HCT116 (cell line): ENCODE data around the gene DENND1A. TPM values are rescaled to one million over a fixed set of nuclear protein-coding genes. Genes with fewer than 3 reads are reported as not detected.

Experiments used
- ATAC-seq: fragments of 200-7000 bp; cut with Tn5 transposase; 2 replicates; pipeline ENCODE4 v1.9.1; 2020; ENCODE audit warnings: mild to moderate bottlenecking, moderate library complexity
- BruUV-seq: library from RNA; stranded (reverse); fragments of 400-500 nt; replicated peaks from 2 replicates; lab custom pipeline; 2021; lab: Mats Ljungman, UMichigan
- CTCF ChIA-PET: fragments of 300-600 bp; sonication (Branson Sonifier 250); formaldehyde crosslinking; loops from one replicate; lab custom pipeline; 2021; ENCODE audit warnings: antibody characterized with exemption; lab: Charles Lee
- POLR2A ChIA-PET: fragments of 300-600, 350-600 bp; sonication (Branson Sonifier 250); formaldehyde crosslinking; loops from one replicate; lab custom pipeline; 2021; ENCODE audit warnings: antibody characterized with exemption; lab: Charles Lee
- RAD21 ChIA-PET, 2 experiments: fragments of 300-600 bp; sonication (Branson Sonifier 250); formaldehyde crosslinking; loops; one replicate each; lab custom pipeline; 2023; ENCODE audit warnings: low total read pairs in 2 of 2; ENCODE audit not compliant: uncharacterized antibody in 2 of 2, unreplicated experiment in 2 of 2, low non-redundant PET in 1 of 2; lab: Charles Lee
- DNase-seq: peaks from one replicate; pipeline ENCODE4 v3.0.0-alpha.2; 2010; ENCODE audit warnings: low read depth, low spot score
- H2AFZ ChIP-seq: fragments of 200-600 bp; shearing (Covaris generic), sonication (generic); 2 replicates; pipeline ENCODE4 v1.6.1; 2017; ENCODE audit warnings: low read depth, mixed run types, mixed read lengths, antibody characterized with exemption, low read length; ENCODE audit not compliant: poor library complexity, severe bottlenecking
- H3K27ac ChIP-seq: 2 replicates; pipeline ENCODE4 v1.5.1; 2012; ENCODE audit warnings: low read depth, low read length
- H3K27me3 ChIP-seq: fragments of 200-600 bp; sonication (generic); 2 replicates; pipeline ENCODE4 v1.6.1; 2016; ENCODE audit warnings: mixed run types, low read length, mixed read lengths; ENCODE audit not compliant: insufficient read depth
- H3K36me3 ChIP-seq, 2 experiments: fragments of 200-500 bp in 1 of 2; fragments of 200-600 bp in 1 of 2; sonication (Bioruptor generic) in 1 of 2; sonication (generic) in 1 of 2; 2 replicates each; pipeline versions ENCODE4 v1.5.1 to v1.6.1; 2014 to 2016; ENCODE audit warnings: low read length in 2 of 2, inconsistent platforms in 1 of 2, mixed read lengths in 1 of 2, mixed run types in 1 of 2; ENCODE audit not compliant: insufficient read depth in 2 of 2, control insufficient read depth in 1 of 2
- H3K4me1 ChIP-seq, 2 experiments: fragments of 200-600 bp in 1 of 2; sonication (generic) in 1 of 2; 2 replicates each; pipeline versions ENCODE4 v1.5.1 to v1.6.1; 2012 to 2017; ENCODE audit warnings: low read length in 2 of 2, inconsistent platforms in 1 of 2, mild to moderate bottlenecking in 1 of 2, mixed read lengths in 1 of 2, mixed run types in 1 of 2, moderate library complexity in 1 of 2; ENCODE audit not compliant: insufficient read depth in 2 of 2, control insufficient read depth in 1 of 2
- H3K4me2 ChIP-seq: fragments of 200-600 bp; sonication (generic); 2 replicates; pipeline ENCODE4 v1.6.1; 2017; ENCODE audit warnings: mixed run types, low read length, mixed read lengths
- H3K4me3 ChIP-seq, 2 experiments: fragments of 200-600 bp in 1 of 2; sonication (generic) in 1 of 2; replicated peaks in 1 of 2; 2 replicates each; pipeline ENCODE4 v1.5.1; 2011 to 2016; ENCODE audit warnings: low read length in 2 of 2, control low read depth in 1 of 2, low read depth in 1 of 2, mild to moderate bottlenecking in 1 of 2, mixed read lengths in 1 of 2, mixed run types in 1 of 2
- H3K79me2 ChIP-seq: fragments of 200-600 bp; sonication (generic); 2 replicates; pipeline ENCODE4 v1.6.1; 2017; ENCODE audit warnings: mild to moderate bottlenecking, mixed run types, low read length, moderate library complexity, mixed read lengths; ENCODE audit not compliant: insufficient read depth
- H3K9ac ChIP-seq: fragments of 200-600 bp; sonication (generic); 2 replicates; pipeline ENCODE4 v1.6.1; 2016; ENCODE audit warnings: low read length, mixed read lengths
- H3K9me2 ChIP-seq: fragments of 200-600 bp; sonication (generic), shearing (Covaris generic); 2 replicates; pipeline ENCODE4 v1.6.1; 2017; ENCODE audit warnings: mixed run types, mild to moderate bottlenecking, moderate library complexity; ENCODE audit not compliant: insufficient read depth
- H3K9me3 ChIP-seq, 2 experiments: fragments of 200-500 bp in 1 of 2; fragments of 200-600 bp in 1 of 2; sonication (Bioruptor generic) in 1 of 2; sonication (generic) in 1 of 2; 2 replicates each; pipeline ENCODE4 v1.6.1; 2014 to 2017; ENCODE audit warnings: low read length in 2 of 2, mixed read lengths in 2 of 2, inconsistent platforms in 1 of 2, low read depth in 1 of 2, mild to moderate bottlenecking in 1 of 2, mixed run types in 1 of 2, moderate library complexity in 1 of 2; ENCODE audit not compliant: control insufficient read depth in 1 of 2, insufficient read depth in 1 of 2
- H4K20me1 ChIP-seq: fragments of 200-600 bp; sonication (generic), shearing (Covaris generic); 2 replicates; pipeline ENCODE4 v1.6.1; 2017; ENCODE audit warnings: mixed run types, mild to moderate bottlenecking, moderate library complexity; ENCODE audit not compliant: insufficient read depth
- CBX3 ChIP-seq: IDR thresholded peaks from 2 replicates; pipeline ENCODE4 v1.6.1; 2012; ENCODE audit warnings: low read depth
- CEBPB ChIP-seq: IDR thresholded peaks from 2 replicates; pipeline ENCODE4 v1.6.1; 2012; ENCODE audit warnings: low read depth
- EGR1 ChIP-seq: IDR thresholded peaks from 2 replicates; pipeline ENCODE4 v1.6.1; 2012; ENCODE audit warnings: low read depth
- EZH2 ChIP-seq: fragments of 200-600 bp; sonication (generic); IDR thresholded peaks from 2 replicates; pipeline ENCODE4 v1.6.1; 2017; ENCODE audit warnings: antibody characterized with exemption, mixed run types
- EZH2phosphoT487 ChIP-seq: fragments of 200-600 bp; IDR thresholded peaks from 2 replicates; pipeline ENCODE4 v1.6.1; 2018; ENCODE audit warnings: antibody characterized with exemption, borderline replicate concordance
- JUND ChIP-seq: IDR thresholded peaks from 2 replicates; pipeline ENCODE4 v1.6.1; 2012
- ZFX ChIP-seq: fragments of 450-650 bp; IDR thresholded peaks from 2 replicates; pipeline ENCODE4 v1.6.1; 2017
- ZNF274 ChIP-seq: fragments of 200-500 bp; sonication (Bioruptor generic); IDR thresholded peaks from 2 replicates; pipeline ENCODE4 v1.6.1; 2014; ENCODE audit warnings: mild to moderate bottlenecking, low read depth, low read length, inconsistent platforms
- intact Hi-C: fragments of 100-400 bp; cut with micrococcal nuclease; formaldehyde crosslinking; loops from 2 replicates; pipeline ENCODE4 v1.10.0; 2022
- total RNA-seq: library from RNA; stranded (reverse); gene quantifications from one replicate; pipeline ENCODE4 v1.2.1, GENCODE V29; 2021; ENCODE audit not compliant: unreplicated experiment
- TF ChIP-seq, protein P1 (sequence below), 3 experiments: fragments of 200-600 bp in 1 of 3; sonication (generic) in 1 of 3; IDR thresholded peaks in 2 of 3; conservative IDR thresholded peaks in 1 of 3; 2 replicates each; pipeline ENCODE4 v1.5.1; 2012 to 2017; ENCODE audit warnings: low read depth in 2 of 3, low read length in 2 of 3, antibody characterized with exemption in 1 of 3, borderline replicate concordance in 1 of 3, control low read depth in 1 of 3, mild to moderate bottlenecking in 1 of 3, mixed read lengths in 1 of 3, mixed run types in 1 of 3, moderate library complexity in 1 of 3; ENCODE audit not compliant: insufficient read depth in 1 of 3

DENND1A gene
- total RNA-seq, 1 experiment from 2014 or later, result 33.0 TPM

DNA sequence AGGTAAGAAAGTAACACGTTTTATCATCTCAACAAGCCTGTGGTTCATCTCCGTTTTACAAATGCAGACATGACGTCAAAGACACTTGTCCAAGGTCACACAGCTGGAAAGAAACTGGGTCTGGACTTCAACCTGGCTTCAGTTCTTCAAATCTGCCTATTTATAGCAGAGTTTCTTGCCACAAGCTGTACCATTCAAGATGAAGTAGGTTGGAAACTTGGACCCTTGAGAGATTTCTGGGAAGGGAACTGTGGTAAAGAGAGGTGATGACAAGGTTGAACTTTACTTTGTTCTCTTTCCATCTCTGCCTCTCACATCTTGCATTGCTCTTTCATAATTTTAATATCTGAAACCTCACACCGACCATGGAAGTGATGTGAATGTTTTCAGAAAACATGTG is 29.9 kb upstream of the DENND1A start (continued):
- TF ChIP-seq ZFX, result no peak

- Histone ChIP-seq H3K4me2 (no peak overlapping the region), H3K36me3 (no peaks in the 10 kb centered on the region), H3K9me2 (no peaks in the 10 kb centered on the region), H3K9me3 (no peaks in the 10 kb centered on the region), H3K27ac (no peak overlapping the region), H3K4me1 (no peaks in the 10 kb centered on the region), H2AFZ (no peak overlapping the region), H3K4me3 (no peak overlapping the region), H4K20me1 (no peaks in the 10 kb centered on the region), H3K27me3 (no peaks in the 10 kb centered on the region), H3K79me2 (no peaks in the 10 kb centered on the region), H3K9ac (no peak overlapping the region)
- ChIA-PET POLR2A (no interaction called here), CTCF (no interaction called here), RAD21 (no interaction called here)
- intact Hi-C loops, result no loop called here
- ATAC-seq (no peak), DNase-seq (no peak)
- TF ChIP-seq EZH2 (no peak), CBX3 (no peak), EZH2phosphoT487 (no peak), CEBPB (no peak), ZFX (no peak), EGR1 (no peak), ZNF274 (no peak), JUND (no peak)
- TF ChIP-seq, protein P1, sequence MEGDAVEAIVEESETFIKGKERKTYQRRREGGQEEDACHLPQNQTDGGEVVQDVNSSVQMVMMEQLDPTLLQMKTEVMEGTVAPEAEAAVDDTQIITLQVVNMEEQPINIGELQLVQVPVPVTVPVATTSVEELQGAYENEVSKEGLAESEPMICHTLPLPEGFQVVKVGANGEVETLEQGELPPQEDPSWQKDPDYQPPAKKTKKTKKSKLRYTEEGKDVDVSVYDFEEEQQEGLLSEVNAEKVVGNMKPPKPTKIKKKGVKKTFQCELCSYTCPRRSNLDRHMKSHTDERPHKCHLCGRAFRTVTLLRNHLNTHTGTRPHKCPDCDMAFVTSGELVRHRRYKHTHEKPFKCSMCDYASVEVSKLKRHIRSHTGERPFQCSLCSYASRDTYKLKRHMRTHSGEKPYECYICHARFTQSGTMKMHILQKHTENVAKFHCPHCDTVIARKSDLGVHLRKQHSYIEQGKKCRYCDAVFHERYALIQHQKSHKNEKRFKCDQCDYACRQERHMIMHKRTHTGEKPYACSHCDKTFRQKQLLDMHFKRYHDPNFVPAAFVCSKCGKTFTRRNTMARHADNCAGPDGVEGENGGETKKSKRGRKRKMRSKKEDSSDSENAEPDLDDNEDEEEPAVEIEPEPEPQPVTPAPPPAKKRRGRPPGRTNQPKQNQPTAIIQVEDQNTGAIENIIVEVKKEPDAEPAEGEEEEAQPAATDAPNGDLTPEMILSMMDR (IDR thresholded peaks at IDR 0.05 in 2 of 3, conservative IDR thresholded peaks at IDR 0.05 in 1 of 3; ENCODE audit: borderline replicate concordance in 1 of 3, insufficient read depth in 1 of 3, low read depth in 2 of 3, low read length in 2 of 3), result no peak
- BruUV-seq, result no TSS peak
Observed at GRCh38 chr9:123957731-123958130, 27.8 kb upstream of the DENND1A start.
